Small intestine (tissue), 7 donors: ENCODE results near the gene GOLGA1. TPM values are rescaled to one million over a fixed set of nuclear protein-coding genes. Genes with fewer than 3 reads are reported as not detected.

Source experiments
- DNase-seq, 2 donors: peaks; one replicate each; pipeline versions ENCODE4 v3.0.0 to v3.0.0-alpha.2; 2013
- FAIRE-seq: peaks from 2 replicates; lab custom pipeline; 2012; peaks lifted over from hg19 to GRCh38; lab: Jason Lieb, UNC
- H3K27ac ChIP-seq, 3 donors: one replicate each; pipeline ENCODE4 v1.5.1; 2013; ENCODE audit warnings: low read length in 2 of 3, mild to moderate bottlenecking in 2 of 3, control low read depth in 1 of 3, inconsistent platforms in 1 of 3, low read depth in 1 of 3, moderate library complexity in 1 of 3
- H3K27me3 ChIP-seq, 3 donors: one replicate each; pipeline ENCODE4 v1.6.1; 2013; ENCODE audit warnings: low read length in 3 of 3, inconsistent platforms in 1 of 3; ENCODE audit not compliant: control insufficient read depth in 3 of 3, insufficient read depth in 3 of 3
- H3K36me3 ChIP-seq, 3 donors: one replicate each; pipeline ENCODE4 v1.6.1; 2013; ENCODE audit warnings: low read length in 3 of 3, inconsistent platforms in 1 of 3, low read depth in 1 of 3, mild to moderate bottlenecking in 1 of 3, moderate library complexity in 1 of 3; ENCODE audit not compliant: control insufficient read depth in 3 of 3, insufficient read depth in 2 of 3
- H3K4me1 ChIP-seq, 3 donors: one replicate each; pipeline ENCODE4 v1.6.1; 2013; ENCODE audit warnings: low read length in 2 of 3, inconsistent platforms in 1 of 3, low read depth in 1 of 3, mild to moderate bottlenecking in 1 of 3, moderate library complexity in 1 of 3; ENCODE audit not compliant: control insufficient read depth in 3 of 3, insufficient read depth in 2 of 3
- H3K4me3 ChIP-seq, 3 donors: one replicate each; pipeline ENCODE4 v1.5.1; 2013; ENCODE audit warnings: low read length in 3 of 3, control low read depth in 1 of 3, inconsistent platforms in 1 of 3, low read depth in 1 of 3, mild to moderate bottlenecking in 1 of 3, moderate library complexity in 1 of 3
- H3K9me3 ChIP-seq, 2 donors: one replicate each; pipeline ENCODE4 v1.6.1; 2013; ENCODE audit warnings: low read depth in 1 of 2, low read length in 1 of 2; ENCODE audit not compliant: control insufficient read depth in 2 of 2, insufficient read depth in 1 of 2
- WGBS, 3 donors: extraction: QIAGEN DNeasy Blood & Tissue Kit; methylation state at CpG; one replicate each; pipeline ENCODE4 v1.1.7; 2013; 5-methylcytosine and 5-hydroxymethylcytosine counted together
- polyA plus RNA-seq, 4 donors: library from polyadenylated mRNA; stranded (reverse) in 3 of 4; unstranded in 1 of 4; fragments of 200-250 nt in 3 of 4; fragments of 120-200 nt in 1 of 4; gene quantifications; one replicate each; pipeline versions ENCODE4 v1.2.1 to v1.2.3, GENCODE V29; 2013
- donor health status: healthy with polysubstance abuse.
- donor health status: control.
- donor health status: control.
- donor health status: Bipolar disorder and iron deficiency.
- donor health status: healthy.

Gene GOLGA1
- polyA plus RNA-seq, 4 donors, result 9.1 to 18.8 (median 14.5) TPM

- Histone ChIP-seq H3K27ac (peak overlapping the region; percentile 95 to 98 (median 97)), H3K36me3 (peaks cover 0 to 31% (median 2%) of the 10 kb centered on the region in 3 donors), H3K27me3 (no peaks in the 10 kb centered on the region), H3K4me1 (peaks cover 0 to 22% (median 11%) of the 10 kb centered on the region in 3 donors), H3K9me3 (no peaks in the 10 kb centered on the region), H3K4me3 (peak overlapping the region; percentile 92 to 97 (median 96))
- DNase-seq, result peak; percentile 88 to 95
- WGBS, 3 donors, result 0 to 1% (median 0%) methylated on average over 73 to 101 of the region's 101 CpGs
- FAIRE-seq, result no peak
These were observed 72.1 kb downstream of the GOLGA1 start for GRCh38 chr9:124868511-124869465.

- Histone ChIP-seq H3K27ac (peak overlapping the region in 2 of 3 donors; percentile 59 to 94), H3K27me3 (no peaks in the 10 kb centered on the region), H3K36me3 (peaks cover 0 to 32% (median 18%) of the 10 kb centered on the region in 3 donors), H3K4me3 (no peak overlapping the region), H3K9me3 (no peaks in the 10 kb centered on the region), H3K4me1 (peaks cover 0 to 26% (median 0%) of the 10 kb centered on the region in 3 donors)
- FAIRE-seq, result no peak
- whole genome bisulfite sequencing, 3 donors, result 13 to 49% (median 36%) methylated on average over 7 of the region's 7 CpGs
- peak in 1 of 2 donors; percentile 85 for DNase-seq
These were observed 77.5 kb downstream of the GOLGA1 start for GRCh38 chr9:124863371-124863871.

GRCh38 chr9:124861342-124862229 lies 79.3 kb downstream of the GOLGA1 start, which contains the start of the genes ARPC5L and RPL35:
TSS of gene ARPC5L (plus strand) at chr9:124862130. CDS start at chr9:124869291, 7,161 bp downstream.
TSS of gene RPL35 (minus strand) at chr9:124861957. CDS start at chr9:124861912, 45 bp downstream.
- Histone ChIP-seq H3K27ac (peak within 1 kb of the TSS; percentile 69 to 94 (median 90)), H3K36me3 (peaks cover 5 to 50% (median 29%) of the 10 kb centered on the region in 3 donors), H3K4me3 (peak within 1 kb of the TSS; percentile 67 to 100 (median 71)), H3K4me1 (peaks cover 0 to 22% (median 0%) of the 10 kb centered on the region in 3 donors), H3K9me3 (no peaks in the 10 kb centered on the region), H3K27me3 (no peaks in the 10 kb centered on the region)
- DNase-seq (peak; percentile 95 to 97), FAIRE-seq (no peak)
- 0 to 1% (median 0%) methylated on average over 85 to 92 of the region's 92 CpGs for WGBS, 3 donors

GRCh38 chr9:124860582-124861341 lies 80.1 kb downstream of the GOLGA1 start:
- 4 to 8% (median 5%) methylated on average over 12 of the region's 12 CpGs for WGBS, 3 donors
- H3K27ac ChIP-seq, result peak overlapping the region in 2 of 3 donors; percentile 77 to 90
- no peaks in the 10 kb centered on the region for H3K27me3 ChIP-seq
- H3K4me3 ChIP-seq, result peak overlapping the region; percentile 67 to 100 (median 71)
- FAIRE-seq (no peak), DNase-seq (peak; percentile 52 to 56)
- H3K4me1 ChIP-seq, result peaks cover 0 to 22% (median 0%) of the 10 kb centered on the region in 3 donors
- peaks cover 5 to 58% (median 29%) of the 10 kb centered on the region in 3 donors for H3K36me3 ChIP-seq
- no peaks in the 10 kb centered on the region for H3K9me3 ChIP-seq

GRCh38 chr9:124859803-124860581 lies 80.9 kb downstream of the GOLGA1 start:
- FAIRE-seq, result no peak
- H3K4me1 ChIP-seq, result peaks cover 0 to 22% (median 0%) of the 10 kb centered on the region in 3 donors
- H3K9me3 ChIP-seq, result no peaks in the 10 kb centered on the region
- no peak overlapping the region for H3K27ac ChIP-seq
- peak overlapping the region in 1 of 3 donors; percentile 100 for H3K4me3 ChIP-seq
- no peaks in the 10 kb centered on the region for H3K27me3 ChIP-seq
- no peak for DNase-seq
- peaks cover 5 to 65% (median 29%) of the 10 kb centered on the region in 3 donors for H3K36me3 ChIP-seq
- 39 to 44% (median 41%) methylated on average over 10 of the region's 10 CpGs for WGBS, 3 donors

- H3K27ac ChIP-seq, result no peak overlapping the region
- H3K9me3 ChIP-seq, result no peaks in the 10 kb centered on the region
- 75 to 82% (median 82%) methylated on average over 9 of the region's 9 CpGs for WGBS, 3 donors
- H3K36me3 ChIP-seq, result peaks cover 5 to 65% (median 29%) of the 10 kb centered on the region in 3 donors
- FAIRE-seq (no peak), DNase-seq (no peak)
- no peaks in the 10 kb centered on the region for H3K27me3 ChIP-seq
- H3K4me1 ChIP-seq, result peaks cover 0 to 22% (median 0%) of the 10 kb centered on the region in 3 donors
- H3K4me3 ChIP-seq, result no peak overlapping the region
These were observed 82.4 kb downstream of the GOLGA1 start for GRCh38 chr9:124858330-124859046.
